ENCODE data around the gene DNAJC3.

The DNAJC3 gene

GRCh38 chr13:95842898-95843297 is 166.0 kb downstream of the DNAJC3 start:
- no peak for DNase-seq
